ENCODE measurements around the gene VEGFC. TPM values are rescaled to one million over a fixed set of nuclear protein-coding genes. Genes with fewer than 3 reads are reported as not detected.
A peak's percentile ranks its signal among the peaks of the same experiment; 100 is the strongest.

The VEGFC gene
- total and polyA plus RNA-seq, 10 of the 15 experiments (the other 5 are each of a cell fraction or from before 2014, with no cell fraction given) = 0.03 to 0.04 TPM; not detected in 8

- Histone ChIP-seq H4K20me1 (ENCODE audit: control insufficient read depth, insufficient read depth) (no peaks in the 10 kb centered on the region), H3K27ac (ENCODE audit: control insufficient read depth, insufficient read depth) (no peak overlapping the region), H3K4me1 (ENCODE audit: control insufficient read depth, insufficient read depth, low read length) (no peaks in the 10 kb centered on the region), H3K9ac (ENCODE audit: control insufficient read depth, insufficient read depth, low read length) (no peak overlapping the region), H3K4me3 (no peak overlapping the region), H3K36me3 (ENCODE audit: control insufficient read depth in 2 of 2, insufficient read depth in 2 of 2, low read length in 1 of 2) (no peaks in the 10 kb centered on the region), H3K27me3 (replicated peaks in 1 of 2; ENCODE audit: control insufficient read depth in 2 of 2, insufficient read depth in 2 of 2, low read length in 1 of 2) (no peaks in the 10 kb centered on the region), H3K9me3 (replicated peaks; ENCODE audit: control insufficient read depth, insufficient read depth, low read length) (no peaks in the 10 kb centered on the region), H3K79me2 (ENCODE audit: control insufficient read depth, insufficient read depth, low read length) (no peaks in the 10 kb centered on the region), H3K4me2 (ENCODE audit: control insufficient read depth, insufficient read depth) (no peak overlapping the region), H2AFZ (ENCODE audit: control insufficient read depth, low read depth, low read length) (no peak overlapping the region)
- 31% methylated on average over 6 of the region's 6 CpGs for WGBS (ENCODE audit: insufficient coverage, insufficient replicate concordance, low lambda C conversion rate, missing lambda C conversion rate)
- ATAC-seq (no peak), FAIRE-seq (peak; percentile 13), DNase-seq (ENCODE audit: low read depth, low spot score) (no peak)
- no TSS peak for BruUV-seq (replicated peaks)
- SMC1A ChIA-PET (ENCODE audit: uncharacterized antibody, unreplicated experiment) = no interaction called here
- in situ Hi-C loops (cut with MboI) (no loop called here), intact Hi-C loops (cut with micrococcal nuclease; ENCODE audit: unreplicated experiment) (no loop called here)
- TF ChIP-seq ZNF687 (IDR thresholded peaks at IDR 0.05) = no peak
- TF ChIP-seq SUZ12 (IDR thresholded peaks at IDR 0.05; ENCODE audit: unreplicated experiment) = no peak
- no peak for TF ChIP-seq ELK1 (IDR thresholded peaks at IDR 0.05; ENCODE audit: low read depth, low read length)
- TF ChIP-seq BACH1 (IDR thresholded peaks at IDR 0.05; ENCODE audit: borderline replicate concordance) = no peak
- TF ChIP-seq E4F1 (IDR thresholded peaks at IDR 0.05; ENCODE audit: borderline replicate concordance, partially characterized antibody) = no peak
- no peak for TF ChIP-seq ZBED1 (IDR thresholded peaks at IDR 0.05; ENCODE audit: borderline replicate concordance)
- no peak for TF ChIP-seq ZNF622 (IDR thresholded peaks at IDR 0.05)
- TF ChIP-seq SMAD1 (IDR thresholded peaks at IDR 0.05; ENCODE audit: low read depth, partially characterized antibody) = no peak
- POLR2A ChIA-PET = no interaction called here
- RAD21 ChIA-PET (ENCODE audit: unreplicated experiment) = no interaction called here
- CTCF ChIA-PET = no interaction called here
These were observed 40.5 kb downstream of the VEGFC start for GRCh38 chr4:176752191-176752749.
